ENCODE measurements around the gene BCS1L. TPM values are rescaled to one million over a fixed set of nuclear protein-coding genes. Genes with fewer than 3 reads are reported as not detected.

Gene BCS1L
- total and polyA plus RNA-seq, 2 of the 13 experiments (the other 11 are each of a cell fraction or from before 2014, with no cell fraction given): 48.9 to 76.0 TPM

DNA sequence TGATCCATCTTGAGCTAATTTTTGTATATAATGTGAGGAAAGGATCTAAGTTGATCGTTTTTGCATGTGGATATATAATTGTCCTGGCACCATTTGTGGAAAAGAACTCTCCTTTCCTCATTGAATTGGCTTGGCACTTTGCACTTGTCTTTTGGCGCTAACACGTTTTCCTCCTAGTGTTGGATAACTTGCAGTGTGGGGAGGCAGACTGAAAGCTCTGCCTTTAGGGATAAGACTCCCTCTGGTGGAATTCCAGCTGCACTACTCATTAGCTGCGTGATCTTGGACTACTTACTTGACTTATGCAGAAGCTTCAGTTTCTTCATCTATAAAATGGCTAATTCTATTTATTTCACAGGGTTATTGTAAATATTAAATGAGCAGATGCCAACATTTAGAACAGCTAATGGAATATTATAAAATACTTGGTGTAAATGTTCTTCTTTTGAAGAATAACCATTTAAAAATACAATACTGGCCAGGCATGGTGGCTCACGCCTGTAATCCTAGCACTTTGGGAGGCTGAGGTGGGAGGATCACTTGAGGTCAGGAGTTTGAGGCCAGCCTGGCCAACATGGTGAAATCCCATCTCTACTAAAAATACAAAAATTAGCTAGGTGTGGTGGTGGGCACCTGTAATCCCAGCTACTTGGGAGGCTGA is 28.0 kb downstream of the BCS1L start (continued):
- TF ChIP-seq, protein P1, sequence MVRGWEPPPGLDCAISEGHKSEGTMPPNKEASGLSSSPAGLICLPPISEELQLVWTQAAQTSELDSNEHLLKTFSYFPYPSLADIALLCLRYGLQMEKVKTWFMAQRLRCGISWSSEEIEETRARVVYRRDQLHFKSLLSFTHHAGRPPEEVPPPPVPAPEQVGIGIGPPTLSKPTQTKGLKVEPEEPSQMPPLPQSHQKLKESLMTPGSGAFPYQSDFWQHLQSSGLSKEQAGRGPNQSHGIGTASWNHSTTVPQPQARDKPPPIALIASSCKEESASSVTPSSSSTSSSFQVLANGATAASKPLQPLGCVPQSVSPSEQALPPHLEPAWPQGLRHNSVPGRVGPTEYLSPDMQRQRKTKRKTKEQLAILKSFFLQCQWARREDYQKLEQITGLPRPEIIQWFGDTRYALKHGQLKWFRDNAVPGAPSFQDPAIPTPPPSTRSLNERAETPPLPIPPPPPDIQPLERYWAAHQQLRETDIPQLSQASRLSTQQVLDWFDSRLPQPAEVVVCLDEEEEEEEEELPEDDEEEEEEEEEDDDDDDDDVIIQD (CRISPR knock-in tag; IDR thresholded peaks at IDR 0.05; ENCODE audit: low read depth): peak; percentile 57; the same call in 1 of the 2 replicates
- TF ChIP-seq ASH2L (IDR thresholded peaks at IDR 0.05; ENCODE audit: insufficient read length, low read depth, low read length) (peak; percentile 57), ZNF800 (CRISPR knock-in tag; IDR thresholded peaks at IDR 0.05) (0 out of 2 replicates have a peak, but pooled peaks have one; percentile 36), TSC22D2 (CRISPR knock-in tag; IDR thresholded peaks at IDR 0.05; ENCODE audit: borderline replicate concordance) (0 out of 2 replicates have a peak, but pooled peaks have one; percentile 42), KLF16 (CRISPR knock-in tag; IDR thresholded peaks at IDR 0.05) (peak in 1 of 2 experiments; percentile 49; a peak in 1 of 4 replicates), FOSL2 (CRISPR knock-in tag; IDR thresholded peaks at IDR 0.05) (0 out of 2 replicates have a peak, but pooled peaks have one; percentile 25), CTCF (CRISPR knock-in tag; IDR thresholded peaks at IDR 0.05) (peak; percentile 87), ELF3 (CRISPR knock-in tag; IDR thresholded peaks at IDR 0.05) (peak; percentile 72), PPARG (CRISPR knock-in tag; conservative IDR thresholded peaks at IDR 0.05) (0 out of 2 replicates have a peak, but pooled peaks have one; percentile 23), FOXA3 (CRISPR knock-in tag; IDR thresholded peaks at IDR 0.05) (0 out of 2 replicates have a peak, but pooled peaks have one; percentile 11), RAD21 (CRISPR knock-in tag; IDR thresholded peaks at IDR 0.05) (peak; percentile 84), ZNF331 (CRISPR knock-in tag; IDR thresholded peaks at IDR 0.05) (0 out of 2 replicates have a peak, but pooled peaks have one; percentile 48)
- TF ChIP-seq, protein P2, sequence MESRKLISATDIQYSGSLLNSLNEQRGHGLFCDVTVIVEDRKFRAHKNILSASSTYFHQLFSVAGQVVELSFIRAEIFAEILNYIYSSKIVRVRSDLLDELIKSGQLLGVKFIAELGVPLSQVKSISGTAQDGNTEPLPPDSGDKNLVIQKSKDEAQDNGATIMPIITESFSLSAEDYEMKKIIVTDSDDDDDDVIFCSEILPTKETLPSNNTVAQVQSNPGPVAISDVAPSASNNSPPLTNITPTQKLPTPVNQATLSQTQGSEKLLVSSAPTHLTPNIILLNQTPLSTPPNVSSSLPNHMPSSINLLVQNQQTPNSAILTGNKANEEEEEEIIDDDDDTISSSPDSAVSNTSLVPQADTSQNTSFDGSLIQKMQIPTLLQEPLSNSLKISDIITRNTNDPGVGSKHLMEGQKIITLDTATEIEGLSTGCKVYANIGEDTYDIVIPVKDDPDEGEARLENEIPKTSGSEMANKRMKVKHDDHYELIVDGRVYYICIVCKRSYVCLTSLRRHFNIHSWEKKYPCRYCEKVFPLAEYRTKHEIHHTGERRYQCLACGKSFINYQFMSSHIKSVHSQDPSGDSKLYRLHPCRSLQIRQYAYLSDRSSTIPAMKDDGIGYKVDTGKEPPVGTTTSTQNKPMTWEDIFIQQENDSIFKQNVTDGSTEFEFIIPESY (CRISPR knock-in tag; IDR thresholded peaks at IDR 0.05): peak; percentile 92
- TF ChIP-seq, protein P3, sequence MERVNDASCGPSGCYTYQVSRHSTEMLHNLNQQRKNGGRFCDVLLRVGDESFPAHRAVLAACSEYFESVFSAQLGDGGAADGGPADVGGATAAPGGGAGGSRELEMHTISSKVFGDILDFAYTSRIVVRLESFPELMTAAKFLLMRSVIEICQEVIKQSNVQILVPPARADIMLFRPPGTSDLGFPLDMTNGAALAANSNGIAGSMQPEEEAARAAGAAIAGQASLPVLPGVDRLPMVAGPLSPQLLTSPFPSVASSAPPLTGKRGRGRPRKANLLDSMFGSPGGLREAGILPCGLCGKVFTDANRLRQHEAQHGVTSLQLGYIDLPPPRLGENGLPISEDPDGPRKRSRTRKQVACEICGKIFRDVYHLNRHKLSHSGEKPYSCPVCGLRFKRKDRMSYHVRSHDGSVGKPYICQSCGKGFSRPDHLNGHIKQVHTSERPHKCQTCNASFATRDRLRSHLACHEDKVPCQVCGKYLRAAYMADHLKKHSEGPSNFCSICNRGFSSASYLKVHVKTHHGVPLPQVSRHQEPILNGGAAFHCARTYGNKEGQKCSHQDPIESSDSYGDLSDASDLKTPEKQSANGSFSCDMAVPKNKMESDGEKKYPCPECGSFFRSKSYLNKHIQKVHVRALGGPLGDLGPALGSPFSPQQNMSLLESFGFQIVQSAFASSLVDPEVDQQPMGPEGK (CRISPR knock-in tag; IDR thresholded peaks at IDR 0.05): peak; percentile 58
- TF ChIP-seq, protein P4, sequence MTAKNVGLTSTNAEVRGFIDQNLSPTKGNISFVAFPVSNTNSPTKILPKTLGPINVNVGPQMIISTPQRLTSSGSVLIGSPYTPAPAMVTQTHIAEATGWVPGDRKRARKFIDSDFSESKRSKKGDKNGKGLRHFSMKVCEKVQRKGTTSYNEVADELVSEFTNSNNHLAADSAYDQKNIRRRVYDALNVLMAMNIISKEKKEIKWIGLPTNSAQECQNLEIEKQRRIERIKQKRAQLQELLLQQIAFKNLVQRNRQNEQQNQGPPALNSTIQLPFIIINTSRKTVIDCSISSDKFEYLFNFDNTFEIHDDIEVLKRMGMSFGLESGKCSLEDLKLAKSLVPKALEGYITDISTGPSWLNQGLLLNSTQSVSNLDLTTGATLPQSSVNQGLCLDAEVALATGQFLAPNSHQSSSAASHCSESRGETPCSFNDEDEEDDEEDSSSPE (CRISPR knock-in tag; IDR thresholded peaks at IDR 0.05): peak; percentile 42; the same call in 1 of the 2 replicates
- TF ChIP-seq, protein P5, sequence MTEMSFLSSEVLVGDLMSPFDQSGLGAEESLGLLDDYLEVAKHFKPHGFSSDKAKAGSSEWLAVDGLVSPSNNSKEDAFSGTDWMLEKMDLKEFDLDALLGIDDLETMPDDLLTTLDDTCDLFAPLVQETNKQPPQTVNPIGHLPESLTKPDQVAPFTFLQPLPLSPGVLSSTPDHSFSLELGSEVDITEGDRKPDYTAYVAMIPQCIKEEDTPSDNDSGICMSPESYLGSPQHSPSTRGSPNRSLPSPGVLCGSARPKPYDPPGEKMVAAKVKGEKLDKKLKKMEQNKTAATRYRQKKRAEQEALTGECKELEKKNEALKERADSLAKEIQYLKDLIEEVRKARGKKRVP (CRISPR knock-in tag; IDR thresholded peaks at IDR 0.05): 0 out of 4 replicates have a peak, but pooled peaks of 1 of the 2 experiments have one; percentile 26

All from HepG2 (cell line).